IMR-90 (cell line): ENCODE measurements around the gene ZBTB4. TPM values are rescaled to one million over a fixed set of nuclear protein-coding genes. Genes with fewer than 3 reads are reported as not detected.

Source experiments
- ATAC-seq: fragments of 200-7000 bp; cut with Tn5 transposase; 2 replicates; pipeline ENCODE4 v1.9.1; 2020; ENCODE audit warnings: low read depth, mild to moderate bottlenecking, moderate library complexity
- BruUV-seq: library from RNA; stranded (reverse); fragments of 400-500 nt; replicated peaks from 2 replicates; lab custom pipeline; 2021; lab: Mats Ljungman, UMichigan
- CTCF ChIA-PET: fragments of 300-600 bp; formaldehyde crosslinking; extraction: SDS; loops from one replicate; lab custom pipeline; 2021; ENCODE audit warnings: antibody characterized with exemption; lab: Yijun Ruan, JAX
- POLR2A ChIA-PET: fragments of 300-600 bp; sonication (Branson Sonifier 250); formaldehyde crosslinking; loops from one replicate; lab custom pipeline; 2022; ENCODE audit warnings: antibody characterized with exemption; ENCODE audit not compliant: unreplicated experiment; lab: Charles Lee
- DNase-seq: peaks from one replicate; pipeline ENCODE4 v3.0.0; 2013
- H2AFZ ChIP-seq: replicated peaks from 2 replicates; pipeline ENCODE3; 2013; ENCODE audit warnings: low read length, mild to moderate bottlenecking; ENCODE audit not compliant: poor library complexity
- H2AK5ac ChIP-seq: 2 replicates; pipeline ENCODE4 v1.6.1; 2013; ENCODE audit warnings: low read depth, low read length, inconsistent platforms
- H2AK9ac ChIP-seq: replicated peaks from 2 replicates; pipeline ENCODE3; 2013; ENCODE audit warnings: mild to moderate bottlenecking, low read depth, low read length, moderate library complexity; ENCODE audit not compliant: poor library complexity
- H2BK120ac ChIP-seq: 2 replicates; pipeline ENCODE4 v1.6.1; 2013; ENCODE audit warnings: low read depth, low read length, inconsistent platforms
- H2BK15ac ChIP-seq: 3 replicates; pipeline ENCODE4 v1.6.1; 2013; ENCODE audit warnings: low read depth, low read length, inconsistent platforms
- H2BK20ac ChIP-seq: 2 replicates; pipeline ENCODE4 v1.6.1; 2013; ENCODE audit warnings: low read depth, mild to moderate bottlenecking, inconsistent platforms, low read length, moderate library complexity
- H2BK5ac ChIP-seq: 2 replicates; pipeline ENCODE4 v1.6.1; 2013; ENCODE audit warnings: mild to moderate bottlenecking, low read depth, low read length, inconsistent platforms; ENCODE audit not compliant: poor library complexity, severe bottlenecking
- H3K14ac ChIP-seq: replicated peaks from 2 replicates; pipeline ENCODE4 v1.6.1; 2013; ENCODE audit warnings: low read depth, low read length, inconsistent platforms
- H3K18ac ChIP-seq: 2 replicates; pipeline ENCODE4 v1.6.1; 2013; ENCODE audit warnings: low read depth, low read length, control low read depth
- H3K23ac ChIP-seq: 2 replicates; pipeline ENCODE4 v1.6.1; 2013; ENCODE audit warnings: low read depth, low read length, inconsistent platforms
- H3K27ac ChIP-seq: 2 replicates; pipeline ENCODE4 v1.5.1; 2013; ENCODE audit warnings: mild to moderate bottlenecking, control low read depth, low read length; ENCODE audit not compliant: insufficient read depth
- H3K27me3 ChIP-seq: 2 replicates; pipeline ENCODE4 v1.6.1; 2013; ENCODE audit warnings: low read length; ENCODE audit not compliant: control insufficient read depth, insufficient read depth
- H3K36me3 ChIP-seq: 2 replicates; pipeline ENCODE4 v1.6.1; 2013; ENCODE audit warnings: low read length, mixed read lengths; ENCODE audit not compliant: control insufficient read depth, insufficient read depth
- H3K4ac ChIP-seq: 2 replicates; pipeline ENCODE4 v1.6.1; 2013; ENCODE audit warnings: low read depth, low read length, inconsistent platforms
- H3K4me1 ChIP-seq: 2 replicates; pipeline ENCODE4 v1.6.1; 2013; ENCODE audit warnings: low read length, mixed read lengths; ENCODE audit not compliant: control insufficient read depth, insufficient read depth
- H3K4me2 ChIP-seq: 2 replicates; pipeline ENCODE4 v1.6.1; 2013; ENCODE audit warnings: low read depth, mild to moderate bottlenecking, control low read depth, low read length, moderate library complexity
- H3K4me3 ChIP-seq: 2 replicates; pipeline ENCODE4 v1.5.1; 2013; ENCODE audit warnings: low read depth, mild to moderate bottlenecking, control low read depth, low read length, moderate library complexity; ENCODE audit not compliant: insufficient read depth
- H3K56ac ChIP-seq: 2 replicates; pipeline ENCODE4 v1.6.1; 2013; ENCODE audit warnings: low read length, inconsistent platforms; ENCODE audit not compliant: insufficient read depth; ENCODE audit errors: extremely low read depth
- H3K79me1 ChIP-seq, 2 experiments: 2 replicates each; pipeline ENCODE4 v1.6.1; 2013; ENCODE audit warnings: low read length in 2 of 2, inconsistent platforms in 1 of 2, low read depth in 1 of 2
- H3K9ac ChIP-seq: 2 replicates; pipeline ENCODE4 v1.6.1; 2013; ENCODE audit warnings: low read depth, low read length, control low read depth
- H3K9me1 ChIP-seq: 2 replicates; pipeline ENCODE4 v1.6.1; 2013; ENCODE audit warnings: low read length, inconsistent platforms; ENCODE audit not compliant: insufficient read depth
- H3K9me3 ChIP-seq: 2 replicates; pipeline ENCODE4 v1.6.1; 2013; ENCODE audit warnings: low read length; ENCODE audit not compliant: control insufficient read depth, insufficient read depth
- H4K20me1 ChIP-seq: 2 replicates; pipeline ENCODE4 v1.6.1; 2013; ENCODE audit warnings: low read length, inconsistent platforms; ENCODE audit not compliant: insufficient read depth
- H4K5ac ChIP-seq: 2 replicates; pipeline ENCODE4 v1.6.1; 2013; ENCODE audit warnings: mild to moderate bottlenecking, low read depth, low read length, control low read depth
- H4K8ac ChIP-seq, 2 experiments: 2 replicates each; pipeline ENCODE4 v1.6.1; 2013; ENCODE audit warnings: low read depth in 2 of 2, low read length in 2 of 2, control low read depth in 1 of 2, inconsistent platforms in 1 of 2
- H4K91ac ChIP-seq: 2 replicates; pipeline ENCODE4 v1.6.1; 2013; ENCODE audit warnings: low read depth, low read length, inconsistent platforms; ENCODE audit not compliant: insufficient read depth
- BHLHE40 ChIP-seq: fragments of 150-350 bp; IDR thresholded peaks from 2 replicates; pipeline ENCODE4 v1.6.1; 2016; ENCODE audit warnings: mild to moderate bottlenecking, low read depth, low read length
- CEBPB ChIP-seq: IDR thresholded peaks from 2 replicates; pipeline ENCODE4 v1.6.1; 2012; ENCODE audit warnings: low read depth, low read length, improper control_type of control experiment
- CHD1 ChIP-seq: IDR thresholded peaks from 2 replicates; pipeline ENCODE4 v1.6.1; 2012; ENCODE audit warnings: low read depth, low read length, improper control_type of control experiment
- FOS ChIP-seq: fragments of 150-350 bp; IDR thresholded peaks from 2 replicates; pipeline ENCODE4 v1.6.1; 2016; ENCODE audit warnings: low read depth, low read length
- MAFK ChIP-seq: IDR thresholded peaks from 2 replicates; pipeline ENCODE4 v1.6.1; 2012; ENCODE audit warnings: low read depth, low read length, improper control_type of control experiment
- MAZ ChIP-seq: IDR thresholded peaks from 2 replicates; pipeline ENCODE4 v1.6.1; 2012; ENCODE audit warnings: low read depth, mild to moderate bottlenecking, low read length, improper control_type of control experiment, moderate library complexity, borderline replicate concordance
- MXI1 ChIP-seq: IDR thresholded peaks from 2 replicates; pipeline ENCODE4 v1.6.1; 2012; ENCODE audit warnings: low read depth, mild to moderate bottlenecking, low read length, moderate library complexity, borderline replicate concordance
- NFE2L2 ChIP-seq: fragments of 150-350 bp; IDR thresholded peaks from 2 replicates; pipeline ENCODE4 v1.6.1; 2016; ENCODE audit warnings: low read depth, mild to moderate bottlenecking, low read length
- POLR2A ChIP-seq: IDR thresholded peaks from 2 replicates; pipeline ENCODE4 v1.6.1; 2012; ENCODE audit warnings: mild to moderate bottlenecking, low read depth, low read length
- RAD21 ChIP-seq: IDR thresholded peaks from 2 replicates; pipeline ENCODE4 v1.6.1; 2012; ENCODE audit warnings: low read length, improper control_type of control experiment
- RCOR1 ChIP-seq: IDR thresholded peaks from 2 replicates; pipeline ENCODE4 v1.6.1; 2012; ENCODE audit warnings: mild to moderate bottlenecking, low read length, improper control_type of control experiment; ENCODE audit not compliant: insufficient replicate concordance
- RFX5 ChIP-seq: IDR thresholded peaks from 2 replicates; pipeline ENCODE4 v1.8.0; 2012; ENCODE audit warnings: low read depth, mild to moderate bottlenecking, low read length, moderate library complexity
- SMC3 ChIP-seq: fragments of 150-350 bp; IDR thresholded peaks from 2 replicates; pipeline ENCODE4 v1.6.1; 2016; ENCODE audit warnings: low read depth, mild to moderate bottlenecking, antibody characterized with exemption, low read length, moderate library complexity
- WGBS, 2 experiments: methylation state at CpG; one replicate each; pipeline versions ENCODE4 v1.1.5 to v1.1.7; 2013; ENCODE audit warnings: missing lambda C conversion rate in 2 of 2; ENCODE audit not compliant: insufficient read length in 1 of 2; ENCODE audit errors: extremely low coverage in 2 of 2; 5-methylcytosine and 5-hydroxymethylcytosine counted together
- dilution Hi-C: fragments of 300-500 bp; cut with HindIII; formaldehyde crosslinking; loops from one replicate; pipeline ENCODE4 v1.14.3; 2018; ENCODE audit warnings: low sequenced_read_pairs; ENCODE audit not compliant: unreplicated experiment
- in situ Hi-C: fragments of 300-500 bp; cut with MboI; formaldehyde crosslinking; loops from 3 replicates; pipeline ENCODE4 v1.14.3; 2019; ENCODE audit warnings: low sequenced_read_pairs, inconsistent platforms, mixed read lengths
- intact Hi-C: fragments of 100-400 bp; cut with micrococcal nuclease; formaldehyde crosslinking; loops from 2 replicates; pipeline ENCODE4 v1.10.0; 2022
- polyA plus RNA-seq, 3 experiments: library from polyadenylated mRNA; depleted of rRNA; stranded (reverse); fragments of >200 nt; gene quantifications; 2 replicates each; pipeline ENCODE4 v1.2.3, GENCODE V29; 2012; ENCODE audit warnings: low replicate concordance in 1 of 3
- total RNA-seq: library from RNA; depleted of rRNA; stranded (reverse); fragments of >200 nt; gene quantifications from 2 replicates; pipeline ENCODE4 v1.2.3, GENCODE V29; 2012
- TF ChIP-seq, protein P1 (sequence below): conservative IDR thresholded peaks from 2 replicates; pipeline ENCODE4 v1.5.1; 2012; ENCODE audit warnings: mild to moderate bottlenecking, low read depth, low read length, improper control_type of control experiment
- TF ChIP-seq, protein P2 (sequence below): fragments of 150-350 bp; IDR thresholded peaks from 2 replicates; pipeline ENCODE4 v1.6.1; 2016; ENCODE audit warnings: low read depth, mild to moderate bottlenecking, low read length, moderate library complexity, borderline replicate concordance
- TF ChIP-seq, protein P3 (sequence below): fragments of 150-350 bp; IDR thresholded peaks from 2 replicates; pipeline ENCODE4 v1.6.1; 2017; ENCODE audit warnings: mild to moderate bottlenecking, antibody characterized with exemption, low read length, low read depth

The ZBTB4 gene
- total and polyA plus RNA-seq, 2 of the 4 experiments (the other 2 are of a cell fraction) = 6.3 to 20.3 TPM

DNA sequence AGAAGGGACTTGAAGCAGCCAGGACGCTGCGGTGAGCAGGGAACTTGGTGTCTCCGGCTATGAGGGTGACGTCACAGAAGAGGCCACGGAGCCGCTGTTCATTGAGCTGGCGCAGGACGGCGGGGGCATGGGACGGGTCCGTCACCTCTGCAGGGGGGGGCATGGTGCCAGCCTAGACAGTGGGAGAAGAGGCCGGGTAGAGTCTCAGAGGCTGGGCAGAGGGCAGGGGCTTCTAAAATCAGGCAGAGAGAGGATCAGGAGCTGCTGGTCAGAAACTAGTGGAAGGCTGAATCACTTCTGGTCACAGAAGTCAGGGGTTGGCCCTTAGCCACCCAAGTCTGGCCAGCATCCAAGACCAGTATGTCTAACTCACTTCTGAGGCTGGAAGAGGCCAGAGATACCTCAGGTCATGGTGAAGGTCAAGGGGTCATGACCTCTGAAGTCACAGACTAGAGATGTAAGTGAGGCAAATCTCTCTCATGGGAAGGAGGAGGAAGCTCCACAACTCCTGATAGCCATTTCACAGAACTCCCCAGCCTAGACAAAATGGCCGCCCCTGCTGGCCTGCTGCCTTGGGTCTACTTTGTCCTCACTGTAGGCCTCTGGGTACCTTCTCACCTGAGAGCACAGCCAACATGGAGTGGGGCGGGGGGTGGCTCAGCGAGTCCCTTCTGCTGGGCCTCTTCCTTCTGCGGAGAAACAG is 12.6 kb downstream of the ZBTB4 start:
- TF ChIP-seq MXI1 (no peak), SMC3 (no peak), FOS (no peak), RAD21 (no peak), RFX5 (no peak), POLR2A (no peak), RCOR1 (no peak), MAZ (no peak), CEBPB (no peak), BHLHE40 (no peak), NFE2L2 (no peak), CHD1 (no peak), MAFK (no peak)
- TF ChIP-seq, protein P1, sequence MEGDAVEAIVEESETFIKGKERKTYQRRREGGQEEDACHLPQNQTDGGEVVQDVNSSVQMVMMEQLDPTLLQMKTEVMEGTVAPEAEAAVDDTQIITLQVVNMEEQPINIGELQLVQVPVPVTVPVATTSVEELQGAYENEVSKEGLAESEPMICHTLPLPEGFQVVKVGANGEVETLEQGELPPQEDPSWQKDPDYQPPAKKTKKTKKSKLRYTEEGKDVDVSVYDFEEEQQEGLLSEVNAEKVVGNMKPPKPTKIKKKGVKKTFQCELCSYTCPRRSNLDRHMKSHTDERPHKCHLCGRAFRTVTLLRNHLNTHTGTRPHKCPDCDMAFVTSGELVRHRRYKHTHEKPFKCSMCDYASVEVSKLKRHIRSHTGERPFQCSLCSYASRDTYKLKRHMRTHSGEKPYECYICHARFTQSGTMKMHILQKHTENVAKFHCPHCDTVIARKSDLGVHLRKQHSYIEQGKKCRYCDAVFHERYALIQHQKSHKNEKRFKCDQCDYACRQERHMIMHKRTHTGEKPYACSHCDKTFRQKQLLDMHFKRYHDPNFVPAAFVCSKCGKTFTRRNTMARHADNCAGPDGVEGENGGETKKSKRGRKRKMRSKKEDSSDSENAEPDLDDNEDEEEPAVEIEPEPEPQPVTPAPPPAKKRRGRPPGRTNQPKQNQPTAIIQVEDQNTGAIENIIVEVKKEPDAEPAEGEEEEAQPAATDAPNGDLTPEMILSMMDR = no peak
- TF ChIP-seq, protein P2, sequence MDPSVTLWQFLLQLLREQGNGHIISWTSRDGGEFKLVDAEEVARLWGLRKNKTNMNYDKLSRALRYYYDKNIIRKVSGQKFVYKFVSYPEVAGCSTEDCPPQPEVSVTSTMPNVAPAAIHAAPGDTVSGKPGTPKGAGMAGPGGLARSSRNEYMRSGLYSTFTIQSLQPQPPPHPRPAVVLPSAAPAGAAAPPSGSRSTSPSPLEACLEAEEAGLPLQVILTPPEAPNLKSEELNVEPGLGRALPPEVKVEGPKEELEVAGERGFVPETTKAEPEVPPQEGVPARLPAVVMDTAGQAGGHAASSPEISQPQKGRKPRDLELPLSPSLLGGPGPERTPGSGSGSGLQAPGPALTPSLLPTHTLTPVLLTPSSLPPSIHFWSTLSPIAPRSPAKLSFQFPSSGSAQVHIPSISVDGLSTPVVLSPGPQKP = no peak
- TF ChIP-seq, protein P3, sequence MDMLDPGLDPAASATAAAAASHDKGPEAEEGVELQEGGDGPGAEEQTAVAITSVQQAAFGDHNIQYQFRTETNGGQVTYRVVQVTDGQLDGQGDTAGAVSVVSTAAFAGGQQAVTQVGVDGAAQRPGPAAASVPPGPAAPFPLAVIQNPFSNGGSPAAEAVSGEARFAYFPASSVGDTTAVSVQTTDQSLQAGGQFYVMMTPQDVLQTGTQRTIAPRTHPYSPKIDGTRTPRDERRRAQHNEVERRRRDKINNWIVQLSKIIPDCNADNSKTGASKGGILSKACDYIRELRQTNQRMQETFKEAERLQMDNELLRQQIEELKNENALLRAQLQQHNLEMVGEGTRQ = no peak
- ATAC-seq (peak; percentile 58), DNase-seq (peak; percentile 66)
- peaks cover 9 to 75% of the 10 kb centered on the region in 2 experiments for H3K79me1 ChIP-seq
- no peaks in the 10 kb centered on the region for H3K9me3 ChIP-seq
- H3K27ac ChIP-seq = no peak overlapping the region
- H3K4me1 ChIP-seq = peaks cover 12% of the 10 kb centered on the region; the same call in 1 of the 2 replicates
- no peak overlapping the region for H2AFZ ChIP-seq
- peak overlapping the region; percentile 66 for H2AK9ac ChIP-seq
- no peak overlapping the region for H4K5ac ChIP-seq
- H3K23ac ChIP-seq = no peak overlapping the region
- dilution Hi-C loops = no loop called here
- H3K18ac ChIP-seq = no peak overlapping the region
- H3K56ac ChIP-seq = no peak overlapping the region
- no peak overlapping the region for H3K9ac ChIP-seq
- no peak overlapping the region for H3K4me3 ChIP-seq
- ChIA-PET CTCF (no interaction called here), POLR2A (interaction anchor here (0.7 kb wide), 1 partner anchor 10 kb away, joined by 4 read pairs; no protein-coding TSS in a partner anchor)
- H2AK5ac ChIP-seq = no peak overlapping the region
- no peak overlapping the region for H2BK120ac ChIP-seq
- in situ Hi-C loops = no loop called here
- H3K4ac ChIP-seq = no peak overlapping the region
- H3K36me3 ChIP-seq = peaks cover 43% of the 10 kb centered on the region
- peaks cover 68% of the 10 kb centered on the region for H4K20me1 ChIP-seq
- H2BK15ac ChIP-seq = no peak overlapping the region
- no peak overlapping the region for H3K4me2 ChIP-seq
- no peak overlapping the region for H4K91ac ChIP-seq
- BruUV-seq = no TSS peak
- 100% methylated on average over 2 of the region's 16 CpGs; no CpG with 5 or more reads in 1 of the 2 experiments for WGBS, 2 experiments
- no peak overlapping the region for H2BK5ac ChIP-seq
- no peaks in the 10 kb centered on the region for H3K27me3 ChIP-seq
- H4K8ac ChIP-seq = no peak overlapping the region
- H3K9me1 ChIP-seq = peaks cover 24% of the 10 kb centered on the region
- H2BK20ac ChIP-seq = no peak overlapping the region
- intact Hi-C loops = no loop called here
- H3K14ac ChIP-seq = no peak overlapping the region
